VCaP (cell line): ENCODE data around the gene S100A3.
A peak's percentile ranks its signal among the peaks of the same experiment; 100 is the strongest.
"Not testable (repeated sequence)": the region's sequence is repeated elsewhere in the genome, so short reads cannot be mapped to it uniquely, and the experiment has no call there.

ENCODE experiments used
- H3K27ac ChIP-seq: fragments of 450-650 bp; 2 replicates; pipeline ENCODE4 v1.5.1; 2017
- CTCF ChIP-seq: fragments of 450-650 bp; conservative IDR thresholded peaks from 2 replicates; pipeline ENCODE4 v1.5.1; 2017; ENCODE audit warnings: mild to moderate bottlenecking, moderate library complexity

Gene S100A3, protein sequence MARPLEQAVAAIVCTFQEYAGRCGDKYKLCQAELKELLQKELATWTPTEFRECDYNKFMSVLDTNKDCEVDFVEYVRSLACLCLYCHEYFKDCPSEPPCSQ

DNA sequence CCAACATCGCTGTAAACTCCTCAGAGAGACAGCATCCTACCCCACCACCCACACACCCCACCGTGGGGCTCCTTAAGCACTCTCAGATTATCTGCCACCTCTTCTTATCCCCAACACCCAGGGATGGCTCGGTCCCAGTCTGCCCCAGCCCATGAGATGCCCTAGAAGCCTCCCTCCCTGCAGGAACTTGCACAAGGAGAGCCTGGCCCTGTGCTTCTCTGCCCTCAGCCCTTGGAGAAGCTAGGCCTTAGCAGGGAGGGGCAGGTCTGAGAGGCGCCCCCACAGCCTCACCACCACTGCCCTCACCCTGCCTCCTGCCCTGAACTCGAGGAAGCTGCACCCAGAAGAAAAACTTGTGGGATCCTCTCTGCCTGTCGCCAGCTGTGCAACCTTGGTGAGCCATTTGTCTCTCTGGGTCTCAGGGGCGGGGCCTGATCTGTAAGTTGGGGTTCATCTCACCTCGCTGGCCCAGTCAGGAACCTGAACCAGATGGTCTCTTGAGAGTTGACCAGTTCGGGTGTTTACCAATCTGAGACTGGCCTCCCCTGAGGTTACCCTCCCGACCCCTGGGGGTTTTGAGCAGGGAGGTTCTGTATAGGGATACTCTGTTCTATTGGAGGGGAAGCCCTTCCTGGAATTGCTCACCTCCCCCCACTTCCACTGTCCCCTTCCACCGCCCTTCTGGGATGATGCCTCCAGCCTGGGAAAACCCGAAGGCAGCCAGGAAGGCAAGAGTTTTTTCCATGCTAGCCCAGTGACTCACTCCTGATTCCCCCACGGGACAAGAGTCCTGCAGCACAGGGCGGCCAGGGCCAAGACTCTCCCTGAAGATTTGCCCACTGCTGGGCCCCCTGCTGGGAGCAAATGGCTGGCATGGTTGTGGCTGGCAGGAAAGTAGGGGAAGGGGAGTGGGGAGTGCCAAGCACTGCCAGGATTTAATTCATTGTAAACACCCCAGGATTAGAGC lies at the start of gene S100A3:
TSS of gene S100A3 (minus strand) at position 537 of the 967 bp plus-strand sequence. CDS start 773 bp downstream, outside the sequence.
- no peak within 1 kb of the TSS for H3K27ac ChIP-seq
- no peak for TF ChIP-seq CTCF

- H3K27ac ChIP-seq = no peak overlapping the region
- no peak for TF ChIP-seq CTCF
These were observed 49.5 kb upstream of the S100A3 start for GRCh38 chr1:153598309-153599172.

DNA sequence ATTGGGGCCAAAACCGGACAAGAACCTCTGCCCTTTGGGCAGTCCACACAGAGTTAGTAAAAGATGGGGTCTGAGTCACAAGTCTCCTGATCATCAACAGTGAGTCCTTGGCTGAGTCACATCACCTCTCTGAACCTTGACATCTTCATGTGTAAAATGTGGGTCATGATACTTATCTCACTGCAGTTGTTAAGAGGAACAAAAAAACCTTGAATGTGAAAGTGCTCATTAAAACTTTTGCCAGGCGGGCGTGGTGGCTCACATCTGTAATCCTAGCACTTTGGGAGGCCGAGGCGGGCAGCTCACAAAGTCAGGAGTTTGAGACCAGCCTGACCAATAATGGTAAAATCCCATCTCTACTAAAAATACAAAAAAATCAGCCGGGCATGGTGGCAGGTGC lies 48.1 kb upstream of the S100A3 start:
- no peak for TF ChIP-seq CTCF

GRCh38 chr1:153592748-153593147 lies 43.7 kb upstream of the S100A3 start:
- peak overlapping the region; percentile 16; the same call in 1 of the 2 replicates for H3K27ac ChIP-seq
- TF ChIP-seq CTCF = no peak

More for the DNA sequence above, 48.1 kb upstream of the S100A3 start:
- no peak overlapping the region for H3K27ac ChIP-seq

GRCh38 chr1:153588482-153588881 lies 39.4 kb upstream of the S100A3 start:
- TF ChIP-seq CTCF = no peak
- H3K27ac ChIP-seq = no peak overlapping the region

- H3K27ac ChIP-seq = not testable (repeated sequence)
These were observed 39.0 kb upstream of the S100A3 start for GRCh38 chr1:153588033-153588432.

GRCh38 chr1:153587314-153587713 lies 38.3 kb upstream of the S100A3 start:
- TF ChIP-seq CTCF = no peak

More at GRCh38 chr1:153587314-153587713, 38.3 kb upstream of the S100A3 start:
- H3K27ac ChIP-seq = no peak overlapping the region
